GM12864 (cell line): Measurements from ENCODE around the gene ANKS6.

Experiments used
- DNase-seq: peaks from one replicate; pipeline ENCODE4 v3.0.0-alpha.2; 2011; ENCODE audit warnings: low read depth
- H3K4me3 ChIP-seq: 2 replicates; pipeline ENCODE4 v1.5.1; 2011; ENCODE audit warnings: mild to moderate bottlenecking, low read depth, low read length, control low read depth
- TF ChIP-seq, protein P1 (sequence below): IDR thresholded peaks from 2 replicates; pipeline ENCODE4 v1.5.1; 2011; ENCODE audit warnings: low read depth, mild to moderate bottlenecking, moderate library complexity, low read length, control low read depth, inconsistent platforms; ENCODE audit errors: missing control alignments

Gene ANKS6

DNA sequence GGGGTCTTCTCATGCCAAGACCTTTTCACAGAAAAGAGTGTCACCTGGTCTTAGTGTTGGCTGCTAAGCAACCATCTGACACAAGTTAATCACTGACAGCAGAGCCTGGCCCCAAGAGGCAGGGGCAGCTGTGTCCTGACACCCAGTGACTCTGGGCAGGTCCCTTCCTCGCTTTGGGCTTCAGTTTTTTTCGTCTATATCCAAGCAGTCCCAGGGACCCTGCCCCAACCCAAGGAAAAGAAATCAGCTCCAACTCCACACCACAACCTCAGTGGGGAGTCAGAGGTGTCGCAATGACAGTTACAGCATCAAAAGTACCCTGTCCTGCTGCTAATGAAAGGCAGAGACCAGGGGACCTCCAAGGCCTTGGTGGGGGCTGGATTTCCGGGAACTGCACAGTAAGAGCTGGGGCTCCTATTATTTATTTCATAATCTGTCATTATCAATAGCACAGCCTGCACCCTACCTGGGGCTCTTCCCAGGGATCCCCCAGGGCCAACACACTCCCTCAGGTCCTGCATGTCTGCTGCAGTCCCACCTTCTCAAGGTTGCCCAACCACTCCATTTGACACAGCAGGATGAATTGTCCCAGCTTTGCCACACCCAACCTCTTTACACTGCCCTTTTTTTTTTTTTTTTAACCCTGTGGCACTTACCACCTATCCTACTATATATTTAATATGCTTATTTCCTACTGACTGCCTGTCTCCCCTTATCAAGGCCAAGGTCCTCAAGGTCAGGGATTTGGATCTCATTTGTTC, 9.4 kb downstream of the ANKS6 start:
- TF ChIP-seq, protein P1, sequence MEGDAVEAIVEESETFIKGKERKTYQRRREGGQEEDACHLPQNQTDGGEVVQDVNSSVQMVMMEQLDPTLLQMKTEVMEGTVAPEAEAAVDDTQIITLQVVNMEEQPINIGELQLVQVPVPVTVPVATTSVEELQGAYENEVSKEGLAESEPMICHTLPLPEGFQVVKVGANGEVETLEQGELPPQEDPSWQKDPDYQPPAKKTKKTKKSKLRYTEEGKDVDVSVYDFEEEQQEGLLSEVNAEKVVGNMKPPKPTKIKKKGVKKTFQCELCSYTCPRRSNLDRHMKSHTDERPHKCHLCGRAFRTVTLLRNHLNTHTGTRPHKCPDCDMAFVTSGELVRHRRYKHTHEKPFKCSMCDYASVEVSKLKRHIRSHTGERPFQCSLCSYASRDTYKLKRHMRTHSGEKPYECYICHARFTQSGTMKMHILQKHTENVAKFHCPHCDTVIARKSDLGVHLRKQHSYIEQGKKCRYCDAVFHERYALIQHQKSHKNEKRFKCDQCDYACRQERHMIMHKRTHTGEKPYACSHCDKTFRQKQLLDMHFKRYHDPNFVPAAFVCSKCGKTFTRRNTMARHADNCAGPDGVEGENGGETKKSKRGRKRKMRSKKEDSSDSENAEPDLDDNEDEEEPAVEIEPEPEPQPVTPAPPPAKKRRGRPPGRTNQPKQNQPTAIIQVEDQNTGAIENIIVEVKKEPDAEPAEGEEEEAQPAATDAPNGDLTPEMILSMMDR = no peak
- H3K4me3 ChIP-seq = no peak overlapping the region
- no peak for DNase-seq

- no peak for DNase-seq
- TF ChIP-seq, protein P1 = no peak
- no peak overlapping the region for H3K4me3 ChIP-seq
Measured at GRCh38 chr9:98784831-98785806, 11.2 kb downstream of the ANKS6 start.

- TF ChIP-seq, protein P1 = no peak
- DNase-seq = no peak
- no peak overlapping the region for H3K4me3 ChIP-seq
Measured at GRCh38 chr9:98783518-98784226, 12.7 kb downstream of the ANKS6 start.

GRCh38 chr9:98781588-98782383, 14.6 kb downstream of the ANKS6 start:
- TF ChIP-seq, protein P1 = no peak
- DNase-seq = no peak
- H3K4me3 ChIP-seq = no peak overlapping the region

DNA sequence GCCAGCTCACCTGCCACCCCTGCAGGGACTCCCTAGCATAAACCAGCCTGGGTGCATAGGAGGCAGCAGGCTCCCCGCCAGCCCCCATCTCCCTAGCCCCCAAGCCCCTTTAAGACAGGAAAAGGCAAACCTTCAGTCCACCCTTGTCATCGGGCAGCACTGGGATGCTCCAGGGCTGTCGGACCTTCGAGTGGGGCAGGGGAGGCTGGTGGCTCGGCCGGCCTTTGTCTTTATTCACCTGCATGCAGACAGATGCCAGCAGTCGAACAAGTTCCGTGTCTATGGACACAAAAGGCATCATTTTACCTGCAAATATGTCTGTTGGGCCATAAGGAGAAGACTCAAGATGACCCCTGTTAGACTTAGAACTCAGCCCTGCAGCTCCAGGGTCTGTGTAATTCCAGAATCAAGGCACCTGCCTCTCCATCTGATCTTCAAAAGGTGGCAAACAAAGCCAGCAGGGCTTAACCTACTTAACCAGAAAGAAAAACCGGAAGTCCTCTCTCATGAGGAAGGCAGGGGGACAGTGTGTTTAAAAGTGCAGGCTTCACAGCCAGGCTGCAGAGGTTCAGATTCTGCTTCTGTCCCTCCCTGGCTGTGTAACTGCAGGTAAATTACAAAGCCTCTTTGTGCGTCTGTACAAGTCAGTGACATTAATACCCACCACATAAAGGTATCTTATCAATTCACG, 16.2 kb downstream of the ANKS6 start:
- DNase-seq = no peak
- H3K4me3 ChIP-seq = no peak overlapping the region
- TF ChIP-seq, protein P1 = no peak
